Measurements from ENCODE around the gene SYF2.
A peak's percentile ranks its signal among the peaks of the same experiment; 100 is the strongest.

GRCh38 chr1:25232866-25233784, 823 bp upstream of the SYF2 start:
- TF ChIP-seq CTCF (IDR thresholded peaks at IDR 0.05) (no peak), POLR2A (IDR thresholded peaks at IDR 0.05) (peak in 1 of 2 donors; percentile 4)

All from adrenal gland (tissue), 5 donors.